NCI-H1694 (cell line): ENCODE data around the gene PSMD11.

Source experiments
- DNase-seq: peaks from one replicate; lab custom pipeline; 2025; lab: John Stamatoyannopoulos, UW

Gene PSMD11

GRCh38 chr17:32467949-32468348, 23.6 kb downstream of the PSMD11 start:
- DNase-seq, result no peak

DNA sequence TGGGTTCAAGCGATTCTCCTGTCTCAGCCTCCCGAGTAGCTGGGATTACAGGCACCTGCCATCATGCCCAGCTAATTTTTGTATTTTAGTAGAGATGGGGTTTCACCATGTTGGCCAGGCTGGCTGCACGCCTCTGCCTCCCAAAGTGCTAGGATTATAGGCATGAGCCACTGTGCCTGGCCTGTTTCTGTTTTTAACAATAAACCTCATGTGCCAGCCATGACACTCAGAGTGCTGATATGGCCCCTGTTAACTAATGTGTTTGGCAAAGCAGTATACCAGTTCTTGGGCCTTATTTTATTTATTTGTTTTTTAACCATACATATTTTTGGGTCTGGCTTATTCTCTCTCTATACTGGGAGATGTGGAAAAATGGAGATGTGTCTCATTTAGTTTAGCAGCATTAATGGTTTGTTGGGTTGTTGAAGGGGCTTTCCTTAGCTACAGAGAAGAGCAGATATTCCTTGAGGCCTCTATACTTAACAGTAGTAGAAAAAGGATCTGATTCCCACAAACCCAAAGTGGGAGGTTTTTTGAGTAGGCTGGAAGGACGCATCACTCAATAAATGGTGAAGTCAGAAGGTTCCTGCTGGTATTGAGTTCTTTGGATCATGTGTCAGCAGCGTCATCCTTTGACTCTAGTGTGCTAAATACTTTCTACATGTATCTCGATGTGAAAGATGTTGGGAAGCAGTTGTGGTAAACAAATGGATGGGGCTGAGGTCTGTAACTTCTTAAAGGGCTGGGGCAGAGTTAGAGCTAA, 26.3 kb downstream of the PSMD11 start:
- DNase-seq, result no peak

GRCh38 chr17:32471652-32472051, 27.3 kb downstream of the PSMD11 start:
- DNase-seq, result no peak

- DNase-seq, result no peak
Observed at GRCh38 chr17:32475258-32475657, 30.9 kb downstream of the PSMD11 start.

DNA sequence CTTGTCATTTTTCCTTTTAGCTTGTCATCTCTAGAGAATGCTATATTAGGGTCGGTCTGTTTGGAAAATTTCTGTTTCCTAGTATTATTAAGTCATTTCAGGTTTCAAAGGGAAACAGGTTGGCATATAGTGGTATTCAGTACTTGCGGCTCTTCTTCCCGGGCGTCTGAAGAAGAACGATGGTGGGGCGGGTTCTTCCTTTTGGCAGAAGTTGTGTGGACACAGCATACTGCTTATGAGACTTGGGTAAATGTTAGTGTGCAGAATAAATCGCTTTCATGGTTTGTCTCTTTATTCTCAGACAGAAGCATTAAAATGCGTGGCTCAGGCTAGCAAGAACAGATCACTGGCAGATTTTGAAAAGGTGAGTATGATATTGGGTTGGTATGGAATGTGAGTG, 32.9 kb downstream of the PSMD11 start:
- DNase-seq, result no peak

DNA sequence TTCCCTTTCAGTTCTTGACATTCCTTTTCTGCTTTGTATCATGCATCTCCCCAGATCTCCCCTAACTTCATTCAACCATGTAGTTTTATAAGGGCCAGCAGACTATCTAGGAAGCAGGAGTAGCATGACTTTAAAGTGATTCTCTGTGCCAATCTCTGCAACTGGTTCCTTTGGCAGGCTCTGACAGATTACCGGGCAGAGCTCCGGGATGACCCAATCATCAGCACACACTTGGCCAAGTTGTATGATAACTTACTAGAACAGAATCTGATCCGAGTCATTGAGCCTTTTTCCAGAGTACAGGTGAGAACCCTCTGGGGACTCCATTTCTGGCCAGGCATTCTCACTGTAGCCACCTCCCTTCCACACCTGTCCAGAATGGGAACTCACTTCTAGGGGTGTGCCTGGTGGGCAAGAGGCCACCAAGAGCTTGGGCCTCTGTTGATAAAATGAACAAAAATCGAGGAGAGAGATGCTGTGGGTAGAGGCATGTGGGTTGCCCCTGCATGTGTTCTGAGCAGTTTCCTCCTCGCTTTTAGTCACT, 34.8 kb downstream of the PSMD11 start:
- no peak for DNase-seq

DNA sequence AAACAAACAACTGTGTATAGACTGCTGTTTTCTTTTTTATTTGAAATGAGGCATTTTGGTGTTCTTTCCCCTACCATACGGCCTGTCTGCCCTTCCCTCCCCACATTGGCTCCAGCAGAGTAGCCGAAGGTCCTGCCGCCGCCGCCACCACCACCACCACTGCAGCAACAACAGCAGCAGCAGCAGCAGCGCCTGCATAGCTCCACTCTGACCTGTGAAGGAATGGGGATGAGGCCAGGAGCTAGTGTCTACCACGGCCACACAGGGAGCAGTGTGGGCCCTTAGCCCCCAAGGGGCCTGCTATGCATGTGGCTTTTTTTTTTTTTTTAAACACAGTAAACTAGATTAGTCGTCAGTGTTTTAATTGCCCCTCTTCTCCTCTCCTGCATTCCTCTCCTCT, 36.9 kb downstream of the PSMD11 start:
- no peak for DNase-seq

- no peak for DNase-seq
Observed at GRCh38 chr17:32482568-32483320, 38.4 kb downstream of the PSMD11 start.

GRCh38 chr17:32483451-32484019, 39.2 kb downstream of the PSMD11 start:
- DNase-seq, result peak; percentile 90

DNA sequence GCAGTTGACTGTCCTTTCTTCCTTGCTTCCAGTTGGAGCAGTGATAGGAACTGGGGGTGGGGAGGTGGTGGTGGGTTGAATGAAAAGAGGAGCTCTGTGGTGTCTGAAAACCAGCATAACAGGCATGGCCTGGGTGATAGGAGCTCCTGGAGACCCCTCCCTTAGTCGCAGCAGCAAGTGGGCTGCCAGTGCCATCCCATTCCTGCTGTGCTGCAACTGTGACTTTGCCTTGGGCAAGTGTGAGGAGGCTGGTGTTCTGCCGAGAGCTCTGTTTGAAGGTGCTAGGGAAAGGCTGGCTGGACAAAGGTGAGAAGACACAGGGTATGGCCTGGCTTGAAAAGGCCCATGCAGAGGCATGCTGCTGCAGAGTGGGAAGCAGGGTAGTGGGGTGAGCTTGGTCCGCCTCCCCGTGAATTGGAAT, 39.7 kb downstream of the PSMD11 start:
- DNase-seq, result no peak

- DNase-seq, result no peak
Observed at GRCh38 chr17:32484628-32485027, 40.3 kb downstream of the PSMD11 start.

DNA sequence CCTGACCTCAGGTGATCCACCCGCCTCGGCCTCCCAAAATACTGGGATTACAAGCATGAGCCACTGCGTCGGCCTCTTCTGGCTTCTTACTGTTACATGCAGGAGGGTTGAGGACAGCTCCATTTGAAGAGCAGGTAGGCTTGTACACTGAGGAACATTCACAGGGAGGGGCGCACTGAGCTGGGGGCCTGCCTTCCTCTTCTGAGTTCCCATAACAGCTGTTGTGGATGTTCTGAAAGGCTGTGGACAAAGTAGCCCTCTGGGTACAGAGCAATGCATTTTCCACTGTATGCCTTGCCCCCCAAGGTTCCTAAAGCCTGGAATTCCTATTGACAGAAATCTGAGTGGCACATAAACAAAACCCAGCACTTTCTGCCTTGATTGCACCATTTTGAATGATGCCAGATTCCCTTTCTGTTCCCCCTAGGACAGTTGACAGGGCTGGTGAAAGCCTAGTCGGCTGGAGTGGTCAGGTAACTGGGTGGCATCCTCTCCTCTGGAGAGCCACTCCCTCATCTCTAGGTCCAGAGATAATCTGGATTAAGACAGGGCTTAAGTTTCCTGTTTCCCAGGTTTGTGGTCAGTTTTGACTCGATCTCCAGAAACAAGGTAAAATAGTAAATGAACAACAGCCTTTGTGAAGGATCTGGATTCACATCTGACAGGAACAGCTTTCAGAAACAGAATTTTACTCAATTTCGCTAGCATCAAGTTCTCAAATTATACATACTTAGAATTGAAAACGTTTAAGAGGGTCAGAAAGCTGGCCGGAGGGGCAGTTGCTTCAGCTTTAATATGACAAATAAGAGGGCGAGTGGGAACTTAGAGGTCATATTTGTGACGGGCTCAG, 41.2 kb downstream of the PSMD11 start:
- DNase-seq, result no peak

DNA sequence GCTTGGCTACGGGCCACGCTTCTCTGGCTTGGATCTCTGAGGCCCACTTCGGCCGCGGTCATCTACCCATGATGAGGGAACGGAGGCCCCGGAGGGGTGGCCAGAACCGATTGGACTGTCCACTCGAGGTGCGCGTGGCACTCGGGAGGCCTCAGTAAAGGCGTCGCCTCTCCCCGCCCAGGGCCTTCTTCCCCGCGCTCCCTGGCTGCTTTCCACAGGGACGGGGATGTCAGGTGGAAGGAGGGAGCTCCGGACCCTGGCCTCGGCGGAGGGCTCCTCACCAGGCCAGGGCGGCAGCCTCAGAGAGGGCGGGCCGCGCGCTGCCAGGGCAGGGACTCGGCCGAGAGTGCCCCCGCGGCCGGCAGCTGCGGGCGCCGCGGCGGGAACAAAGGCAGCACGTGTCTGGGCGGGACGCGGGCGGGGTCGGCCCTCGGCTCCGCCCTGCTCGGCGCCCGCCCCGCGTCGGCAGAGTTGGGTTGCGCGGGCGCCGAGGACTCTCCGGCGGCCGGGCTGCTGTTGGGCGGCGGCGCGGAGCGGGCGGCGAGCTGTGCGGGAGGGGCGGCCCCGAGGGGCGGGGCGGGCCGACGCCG, 41.9 kb downstream of the PSMD11 start:
- DNase-seq, result peak; percentile 43

DNA sequence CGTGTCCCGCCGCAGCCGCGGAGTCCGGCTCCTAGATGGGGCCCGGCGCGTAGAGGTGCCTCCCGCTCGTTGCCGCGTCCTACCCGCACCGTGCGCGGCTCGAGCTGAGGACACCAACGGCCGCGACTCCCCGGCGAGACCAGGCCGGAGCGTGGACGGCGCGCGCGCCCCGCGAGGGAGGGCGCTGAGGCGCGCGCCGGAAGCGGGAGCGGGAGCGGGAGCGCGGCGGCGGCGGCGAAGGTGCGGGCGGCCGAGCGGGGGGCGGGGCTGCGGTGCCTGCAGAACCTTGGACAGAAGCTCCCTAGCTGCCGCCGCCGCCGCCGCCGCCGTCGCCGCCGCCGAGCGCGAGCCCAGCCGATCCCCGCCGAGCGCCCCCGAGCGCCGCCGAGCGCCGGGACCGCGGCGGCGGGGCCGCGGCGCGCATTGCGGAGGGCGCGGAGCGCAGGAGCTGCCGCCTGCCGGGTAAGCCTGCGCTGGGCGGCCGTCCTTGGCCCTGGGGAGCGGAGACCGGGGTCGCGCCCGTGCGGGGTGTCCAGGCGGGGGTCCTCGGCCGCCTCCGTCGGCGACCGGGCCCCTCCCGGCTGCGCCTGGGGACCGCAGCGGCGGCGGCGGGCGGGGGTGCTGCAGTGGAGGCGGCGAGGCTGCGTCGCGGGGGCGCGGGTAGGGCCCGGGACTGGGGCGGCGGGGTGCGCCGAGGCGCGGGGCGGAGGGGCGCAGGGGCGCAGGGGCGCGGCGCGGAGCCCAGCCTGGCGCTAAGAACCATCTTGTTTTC, 42.6 kb downstream of the PSMD11 start, which contains the start of gene CDK5R1:
Gene CDK5R1 (plus strand): TSS at position 293 of the 772 bp plus-strand sequence. CDS start 628 bp downstream, outside the sequence.
- DNase-seq, result no peak

DNA sequence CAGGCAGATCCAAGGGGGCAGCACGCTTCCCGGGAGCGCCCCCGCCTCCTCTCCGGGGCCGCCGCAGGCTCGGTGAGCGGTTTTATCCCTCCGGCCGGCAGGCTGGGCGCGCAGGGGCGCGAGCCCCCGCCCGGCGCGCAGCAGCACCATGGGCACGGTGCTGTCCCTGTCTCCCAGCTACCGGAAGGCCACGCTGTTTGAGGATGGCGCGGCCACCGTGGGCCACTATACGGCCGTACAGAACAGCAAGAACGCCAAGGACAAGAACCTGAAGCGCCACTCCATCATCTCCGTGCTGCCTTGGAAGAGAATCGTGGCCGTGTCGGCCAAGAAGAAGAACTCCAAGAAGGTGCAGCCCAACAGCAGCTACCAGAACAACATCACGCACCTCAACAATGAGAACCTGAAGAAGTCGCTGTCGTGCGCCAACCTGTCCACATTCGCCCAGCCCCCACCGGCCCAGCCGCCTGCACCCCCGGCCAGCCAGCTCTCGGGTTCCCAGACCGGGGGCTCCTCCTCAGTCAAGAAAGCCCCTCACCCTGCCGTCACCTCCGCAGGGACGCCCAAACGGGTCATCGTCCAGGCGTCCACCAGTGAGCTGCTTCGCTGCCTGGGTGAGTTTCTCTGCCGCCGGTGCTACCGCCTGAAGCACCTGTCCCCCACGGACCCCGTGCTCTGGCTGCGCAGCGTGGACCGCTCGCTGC, 43.3 kb downstream of the PSMD11 start:
- no peak for DNase-seq

DNA sequence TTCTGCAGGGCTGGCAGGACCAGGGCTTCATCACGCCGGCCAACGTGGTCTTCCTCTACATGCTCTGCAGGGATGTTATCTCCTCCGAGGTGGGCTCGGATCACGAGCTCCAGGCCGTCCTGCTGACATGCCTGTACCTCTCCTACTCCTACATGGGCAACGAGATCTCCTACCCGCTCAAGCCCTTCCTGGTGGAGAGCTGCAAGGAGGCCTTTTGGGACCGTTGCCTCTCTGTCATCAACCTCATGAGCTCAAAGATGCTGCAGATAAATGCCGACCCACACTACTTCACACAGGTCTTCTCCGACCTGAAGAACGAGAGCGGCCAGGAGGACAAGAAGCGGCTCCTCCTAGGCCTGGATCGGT, 43.9 kb downstream of the PSMD11 start:
- no peak for DNase-seq

DNA sequence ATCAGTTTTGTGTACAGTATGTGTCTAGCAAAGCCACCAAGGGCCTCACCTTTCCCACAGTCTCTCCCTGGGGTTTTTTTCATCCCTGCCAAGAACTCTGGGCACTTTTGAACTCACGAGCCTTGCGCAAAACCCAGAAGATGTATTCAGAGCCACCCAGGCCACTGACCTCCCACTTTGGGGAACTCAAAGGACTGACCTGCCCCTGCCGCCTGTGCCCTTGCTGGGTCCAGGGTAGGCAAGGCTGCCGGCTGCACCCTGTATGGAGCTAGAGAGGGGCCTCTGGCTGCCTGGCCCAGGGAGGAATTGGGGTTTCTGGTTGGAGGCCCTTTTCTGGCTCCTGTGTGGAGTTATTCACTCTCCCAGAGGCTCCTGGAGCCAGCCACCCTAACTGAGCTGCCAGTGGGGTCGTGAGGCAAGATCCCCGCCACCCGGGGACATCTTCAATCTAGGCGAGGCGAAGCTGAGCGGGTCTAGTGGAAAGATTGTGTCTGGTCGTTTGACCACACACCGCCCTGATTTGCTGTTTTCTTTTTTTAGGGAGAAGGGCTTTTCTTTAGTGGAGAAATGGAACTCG, 44.4 kb downstream of the PSMD11 start:
- DNase-seq, result no peak

GRCh38 chr17:32489320-32490100, 45.2 kb downstream of the PSMD11 start:
- DNase-seq, result no peak

DNA sequence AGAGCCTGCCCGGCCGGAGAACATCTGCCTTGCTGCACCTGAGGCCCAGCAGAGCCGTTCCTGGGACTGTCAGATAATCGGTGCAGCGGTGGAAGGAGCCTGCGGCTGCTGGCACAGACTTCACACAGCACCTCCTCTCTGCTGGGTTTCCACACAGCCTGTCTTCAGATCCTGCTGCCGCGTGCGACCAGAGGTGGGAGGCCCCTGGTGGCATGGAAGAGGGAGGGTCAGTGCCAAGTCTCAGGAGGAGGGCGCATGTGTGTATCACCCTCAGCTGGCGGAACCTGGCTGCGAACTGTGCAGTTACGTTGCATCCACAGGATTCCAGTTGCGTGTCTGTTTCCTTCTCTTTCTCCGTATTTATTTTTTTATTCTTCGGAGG, 45.8 kb downstream of the PSMD11 start:
- DNase-seq, result peak; percentile 53
